ENCODE measurements around the gene NSUN2.

GRCh38 chr5:6554812-6555211, 78.0 kb downstream of the NSUN2 start:
- TF ChIP-seq CTCF (IDR thresholded peaks at IDR 0.05) (no peak), POLR2A (IDR thresholded peaks at IDR 0.05) (no peak), POLR2AphosphoS5 (IDR thresholded peaks at IDR 0.05) (no peak)
